K562 treated with DMSO at 1 percent for 12 hours (cell line): Measurements from ENCODE around the gene GPR183. TPM values are rescaled to one million over a fixed set of nuclear protein-coding genes. Genes with fewer than 3 reads are reported as not detected.

ENCODE experiments used
- total RNA-seq: library from RNA; unstranded; fragments of 300-600 nt; gene quantifications from 2 replicates; pipeline ENCODE4 v1.2.3, GENCODE V29; 2022; ENCODE audit not compliant: insufficient read depth

The GPR183 gene, protein sequence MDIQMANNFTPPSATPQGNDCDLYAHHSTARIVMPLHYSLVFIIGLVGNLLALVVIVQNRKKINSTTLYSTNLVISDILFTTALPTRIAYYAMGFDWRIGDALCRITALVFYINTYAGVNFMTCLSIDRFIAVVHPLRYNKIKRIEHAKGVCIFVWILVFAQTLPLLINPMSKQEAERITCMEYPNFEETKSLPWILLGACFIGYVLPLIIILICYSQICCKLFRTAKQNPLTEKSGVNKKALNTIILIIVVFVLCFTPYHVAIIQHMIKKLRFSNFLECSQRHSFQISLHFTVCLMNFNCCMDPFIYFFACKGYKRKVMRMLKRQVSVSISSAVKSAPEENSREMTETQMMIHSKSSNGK
- not detected in 2 replicates for total RNA-seq

DNA sequence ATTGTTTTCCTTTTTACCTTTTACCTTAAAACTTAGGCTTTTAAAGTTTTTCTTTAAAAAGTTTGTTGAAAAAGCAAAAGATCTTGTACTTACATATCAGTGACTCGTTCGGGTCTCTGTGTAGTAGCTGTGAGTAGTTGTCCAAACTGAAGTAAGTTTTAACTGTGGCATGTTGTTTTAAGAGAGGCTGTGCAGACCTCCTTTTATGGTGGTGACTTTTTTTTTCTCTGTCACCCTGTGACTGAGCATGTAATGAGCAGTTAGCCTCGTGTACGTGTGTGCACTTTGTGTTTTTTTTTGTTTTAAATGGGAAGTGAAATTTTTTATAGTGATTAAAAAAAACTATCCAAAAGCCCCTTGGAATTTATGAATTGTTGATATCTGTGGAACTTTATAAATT lies at the start of gene GPR183:
TSS of gene GPR183 (minus strand) at position 153 of the 400 bp plus-strand sequence. CDS start 11,254 bp downstream, outside the sequence.

DNA sequence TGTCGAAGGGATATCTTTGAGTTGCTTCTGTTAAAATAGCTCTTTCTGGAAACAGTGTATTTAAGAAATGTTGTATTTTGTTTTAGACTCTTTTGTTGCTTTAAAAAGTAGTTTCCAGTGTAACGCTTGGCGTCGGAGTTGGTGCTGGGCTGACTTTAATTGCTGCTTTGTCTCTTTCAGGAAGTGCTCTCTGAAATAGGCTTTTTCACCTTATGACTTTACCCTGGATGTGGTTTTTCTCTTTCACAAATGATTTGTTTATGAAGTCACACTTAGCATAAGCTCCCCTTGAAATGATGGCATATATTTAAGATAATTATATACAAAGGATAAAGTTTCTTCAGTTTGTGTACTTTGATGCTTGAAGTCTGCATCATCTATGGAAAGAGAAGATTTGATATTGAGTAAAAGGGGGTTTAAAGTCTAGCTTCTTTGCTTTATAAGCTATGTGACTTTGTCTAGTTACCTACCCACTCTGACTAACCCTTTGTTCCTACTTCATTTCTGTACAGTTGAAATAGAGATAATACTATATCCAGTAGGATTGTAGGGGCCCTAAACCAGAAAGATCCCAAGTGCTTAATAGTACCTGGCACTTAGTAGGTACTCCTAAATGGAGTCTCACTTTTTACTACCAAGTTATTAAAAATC lies 48.9 kb downstream of the GPR183 start, which contains the start of gene GPR18:
TSS of gene GPR18 (minus strand) at position 170 of the 651 bp plus-strand sequence. CDS start 2,507 bp downstream, outside the sequence.

Other genes starting within 250 kb of the GPR183 start
- 38.3 and 52.4 TPM in 2 replicates for gene UBAC2, start 106.5 kb downstream of the GPR183 start, total RNA-seq
- not detected in 2 replicates for gene GPR18, start 49.0 kb downstream of the GPR183 start, total RNA-seq
- 26.4 and 61.3 TPM in 2 replicates for gene TM9SF2, start 194.1 kb upstream of the GPR183 start, total RNA-seq